ENCODE results near the gene NISCH.

The NISCH gene

GRCh38 chr3:52458770-52459545, 3.6 kb downstream of the NISCH start:
- Histone ChIP-seq H3K9me3 (replicated peaks in 1 of 2; ENCODE audit: control insufficient read depth in 2 of 2, insufficient read depth in 1 of 2, low read depth in 1 of 2, low read length in 2 of 2) (no peaks in the 10 kb centered on the region), H3K14ac (ENCODE audit: low read length) (no peak overlapping the region), H3K4ac (ENCODE audit: low read length) (no peak overlapping the region), H3K27me3 (ENCODE audit: control insufficient read depth in 3 of 3, insufficient read depth in 3 of 3, low read depth in 1 of 3, low read length in 3 of 3) (no peaks in the 10 kb centered on the region), H3K4me3 (ENCODE audit: low read length in 2 of 2) (peak overlapping the region in 1 of 2 donors; percentile 54), H3K79me1 (ENCODE audit: low read depth, low read length) (peaks cover 14% of the 10 kb centered on the region), H2BK5ac (ENCODE audit: low read length) (no peak overlapping the region), H2AK5ac (ENCODE audit: low read depth, low read length) (no peak overlapping the region), H3K18ac (ENCODE audit: low read length) (no peak overlapping the region), H3K23ac (ENCODE audit: low read depth, low read length, poor library complexity) (no peak overlapping the region), H3K27ac (replicated peaks; ENCODE audit: low read length) (no peak overlapping the region), H3K4me2 (ENCODE audit: insufficient read depth, low read length, poor library complexity, severe bottlenecking) (no peak overlapping the region), H3K9ac (ENCODE audit: low read depth, low read length, poor library complexity) (no peak overlapping the region), H3K4me1 (ENCODE audit: control insufficient read depth in 2 of 2, insufficient read depth in 1 of 2, low read depth in 1 of 2, low read length in 2 of 2) (peaks cover 18 to 19% of the 10 kb centered on the region in 2 donors), H3K36me3 (replicated peaks in 1 of 2; ENCODE audit: control insufficient read depth in 2 of 2, insufficient read depth in 2 of 2, low read length in 2 of 2) (peaks cover 28 to 71% of the 10 kb centered on the region in 2 donors), H2AFZ (ENCODE audit: low read length) (no peak overlapping the region), H4K91ac (ENCODE audit: low read depth, low read length, poor library complexity) (no peak overlapping the region), H4K8ac (ENCODE audit: low read depth, low read length) (no peak overlapping the region), H2BK12ac (ENCODE audit: low read length) (no peak overlapping the region), H2BK120ac (ENCODE audit: low read depth, low read length) (no peak overlapping the region), H2BK15ac (ENCODE audit: low read length) (no peak overlapping the region)
- no CpG with 5 or more reads among the region's 14 CpGs for WGBS, 2 donors (ENCODE audit: extremely low coverage in 2 of 2, insufficient read length in 2 of 2, insufficient replicate concordance in 1 of 2)
- DNase-seq (ENCODE audit: low spot score), result no peak

GRCh38 chr3:52461874-52462273, 6.5 kb downstream of the NISCH start:
- Histone ChIP-seq H2BK5ac (ENCODE audit: low read length) (no peak overlapping the region), H2BK120ac (ENCODE audit: low read depth, low read length) (no peak overlapping the region), H3K14ac (ENCODE audit: low read length) (no peak overlapping the region), H3K4me3 (ENCODE audit: low read length in 2 of 2) (no peak overlapping the region), H2BK15ac (ENCODE audit: low read length) (no peak overlapping the region), H3K27me3 (ENCODE audit: control insufficient read depth in 3 of 3, insufficient read depth in 3 of 3, low read depth in 1 of 3, low read length in 3 of 3) (no peaks in the 10 kb centered on the region), H3K9ac (ENCODE audit: low read depth, low read length, poor library complexity) (no peak overlapping the region), H2BK12ac (ENCODE audit: low read length) (no peak overlapping the region), H4K91ac (ENCODE audit: low read depth, low read length, poor library complexity) (no peak overlapping the region), H3K27ac (replicated peaks; ENCODE audit: low read length) (no peak overlapping the region), H2AFZ (ENCODE audit: low read length) (no peak overlapping the region), H3K23ac (ENCODE audit: low read depth, low read length, poor library complexity) (no peak overlapping the region), H4K8ac (ENCODE audit: low read depth, low read length) (no peak overlapping the region), H3K36me3 (replicated peaks in 1 of 2; ENCODE audit: control insufficient read depth in 2 of 2, insufficient read depth in 2 of 2, low read length in 2 of 2) (peaks cover 36 to 98% of the 10 kb centered on the region in 2 donors), H3K4me1 (ENCODE audit: control insufficient read depth in 2 of 2, insufficient read depth in 1 of 2, low read depth in 1 of 2, low read length in 2 of 2) (peaks cover 2 to 3% of the 10 kb centered on the region in 2 donors), H2AK5ac (ENCODE audit: low read depth, low read length) (no peak overlapping the region), H3K79me1 (ENCODE audit: low read depth, low read length) (peaks cover 15% of the 10 kb centered on the region), H3K4ac (ENCODE audit: low read length) (no peak overlapping the region), H3K4me2 (ENCODE audit: insufficient read depth, low read length, poor library complexity, severe bottlenecking) (peak overlapping the region; percentile 14), H3K9me3 (replicated peaks in 1 of 2; ENCODE audit: control insufficient read depth in 2 of 2, insufficient read depth in 1 of 2, low read depth in 1 of 2, low read length in 2 of 2) (peaks cover 0 to 2% of the 10 kb centered on the region in 2 donors), H3K18ac (ENCODE audit: low read length) (no peak overlapping the region)
- WGBS, 2 donors (ENCODE audit: extremely low coverage in 2 of 2, insufficient read length in 2 of 2, insufficient replicate concordance in 1 of 2), result no CpG with 5 or more reads among the region's 6 CpGs
- DNase-seq (ENCODE audit: low spot score), result no peak

- Histone ChIP-seq H3K18ac (ENCODE audit: low read length) (no peak overlapping the region), H2AK5ac (ENCODE audit: low read depth, low read length) (no peak overlapping the region), H3K9ac (ENCODE audit: low read depth, low read length, poor library complexity) (no peak overlapping the region), H3K27ac (replicated peaks; ENCODE audit: low read length) (no peak overlapping the region), H3K4me1 (ENCODE audit: control insufficient read depth in 2 of 2, insufficient read depth in 1 of 2, low read depth in 1 of 2, low read length in 2 of 2) (no peaks in the 10 kb centered on the region), H2BK5ac (ENCODE audit: low read length) (no peak overlapping the region), H4K8ac (ENCODE audit: low read depth, low read length) (no peak overlapping the region), H3K4me3 (ENCODE audit: low read length in 2 of 2) (no peak overlapping the region), H2AFZ (ENCODE audit: low read length) (no peak overlapping the region), H3K27me3 (ENCODE audit: control insufficient read depth in 3 of 3, insufficient read depth in 3 of 3, low read depth in 1 of 3, low read length in 3 of 3) (no peaks in the 10 kb centered on the region), H3K4ac (ENCODE audit: low read length) (no peak overlapping the region), H4K91ac (ENCODE audit: low read depth, low read length, poor library complexity) (no peak overlapping the region), H3K4me2 (ENCODE audit: insufficient read depth, low read length, poor library complexity, severe bottlenecking) (no peak overlapping the region), H2BK15ac (ENCODE audit: low read length) (no peak overlapping the region), H2BK12ac (ENCODE audit: low read length) (no peak overlapping the region), H3K14ac (ENCODE audit: low read length) (no peak overlapping the region), H3K79me1 (ENCODE audit: low read depth, low read length) (peaks cover 13% of the 10 kb centered on the region), H3K9me3 (replicated peaks in 1 of 2; ENCODE audit: control insufficient read depth in 2 of 2, insufficient read depth in 1 of 2, low read depth in 1 of 2, low read length in 2 of 2) (peaks cover 0 to 2% of the 10 kb centered on the region in 2 donors), H3K23ac (ENCODE audit: low read depth, low read length, poor library complexity) (no peak overlapping the region), H3K36me3 (replicated peaks in 1 of 2; ENCODE audit: control insufficient read depth in 2 of 2, insufficient read depth in 2 of 2, low read length in 2 of 2) (peaks cover 32 to 96% of the 10 kb centered on the region in 2 donors), H2BK120ac (ENCODE audit: low read depth, low read length) (no peak overlapping the region)
- WGBS, 2 donors (ENCODE audit: extremely low coverage in 2 of 2, insufficient read length in 2 of 2, insufficient replicate concordance in 1 of 2), result no CpG with 5 or more reads among the region's 5 CpGs
- DNase-seq (ENCODE audit: low spot score), result no peak
Measured at GRCh38 chr3:52463416-52463815, 8.0 kb downstream of the NISCH start.

DNA sequence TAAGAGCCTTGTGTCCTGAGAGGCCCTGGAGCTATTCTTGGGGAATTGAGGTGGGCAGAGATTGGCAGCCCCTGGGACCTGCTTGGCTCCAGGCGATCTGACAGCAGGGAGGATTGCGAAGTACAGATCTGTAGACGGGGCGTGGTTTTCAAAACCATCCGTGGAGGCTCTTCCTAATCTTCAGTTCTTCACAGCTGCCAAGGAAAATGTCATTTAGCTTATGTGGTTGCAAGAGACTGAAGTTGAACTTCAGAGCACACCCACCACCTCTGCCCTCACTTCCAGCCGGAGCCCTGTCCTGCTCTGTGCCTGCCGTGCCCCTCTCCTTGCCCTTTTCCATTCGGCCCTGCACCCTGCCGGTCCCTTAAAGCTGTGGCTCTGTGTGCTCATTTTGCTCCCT, 12.9 kb downstream of the NISCH start:
- Histone ChIP-seq H3K4me1 (ENCODE audit: control insufficient read depth in 2 of 2, insufficient read depth in 1 of 2, low read depth in 1 of 2, low read length in 2 of 2) (no peaks in the 10 kb centered on the region), H4K8ac (ENCODE audit: low read depth, low read length) (no peak overlapping the region), H3K4ac (ENCODE audit: low read length) (no peak overlapping the region), H3K79me1 (ENCODE audit: low read depth, low read length) (peaks cover 16% of the 10 kb centered on the region), H2BK12ac (ENCODE audit: low read length) (no peak overlapping the region), H3K9me3 (replicated peaks in 1 of 2; ENCODE audit: control insufficient read depth in 2 of 2, insufficient read depth in 1 of 2, low read depth in 1 of 2, low read length in 2 of 2) (peaks cover 0 to 2% of the 10 kb centered on the region in 2 donors), H3K14ac (ENCODE audit: low read length) (no peak overlapping the region), H3K18ac (ENCODE audit: low read length) (no peak overlapping the region), H3K36me3 (replicated peaks in 1 of 2; ENCODE audit: control insufficient read depth in 2 of 2, insufficient read depth in 2 of 2, low read length in 2 of 2) (peaks cover 33 to 91% of the 10 kb centered on the region in 2 donors), H3K27me3 (ENCODE audit: control insufficient read depth in 3 of 3, insufficient read depth in 3 of 3, low read depth in 1 of 3, low read length in 3 of 3) (no peaks in the 10 kb centered on the region), H2BK120ac (ENCODE audit: low read depth, low read length) (no peak overlapping the region), H4K91ac (ENCODE audit: low read depth, low read length, poor library complexity) (no peak overlapping the region), H2BK5ac (ENCODE audit: low read length) (no peak overlapping the region), H3K9ac (ENCODE audit: low read depth, low read length, poor library complexity) (no peak overlapping the region), H3K4me2 (ENCODE audit: insufficient read depth, low read length, poor library complexity, severe bottlenecking) (no peak overlapping the region), H2BK15ac (ENCODE audit: low read length) (no peak overlapping the region), H3K23ac (ENCODE audit: low read depth, low read length, poor library complexity) (no peak overlapping the region), H3K27ac (replicated peaks; ENCODE audit: low read length) (no peak overlapping the region), H2AFZ (ENCODE audit: low read length) (no peak overlapping the region), H3K4me3 (ENCODE audit: low read length in 2 of 2) (no peak overlapping the region), H2AK5ac (ENCODE audit: low read depth, low read length) (no peak overlapping the region)
- no peak for DNase-seq (ENCODE audit: low spot score)
- no CpG with 5 or more reads among the region's 9 CpGs for WGBS, 2 donors (ENCODE audit: extremely low coverage in 2 of 2, insufficient read length in 2 of 2, insufficient replicate concordance in 1 of 2)

All from neuronal stem cell (in vitro differentiated cells).